Measurements from ENCODE around the gene LMF1. TPM values are rescaled to one million over a fixed set of nuclear protein-coding genes. Genes with fewer than 3 reads are reported as not detected.

Gene LMF1
- total RNA-seq, 2 experiments from 2014 or later: 17.0 to 31.4 TPM

DNA sequence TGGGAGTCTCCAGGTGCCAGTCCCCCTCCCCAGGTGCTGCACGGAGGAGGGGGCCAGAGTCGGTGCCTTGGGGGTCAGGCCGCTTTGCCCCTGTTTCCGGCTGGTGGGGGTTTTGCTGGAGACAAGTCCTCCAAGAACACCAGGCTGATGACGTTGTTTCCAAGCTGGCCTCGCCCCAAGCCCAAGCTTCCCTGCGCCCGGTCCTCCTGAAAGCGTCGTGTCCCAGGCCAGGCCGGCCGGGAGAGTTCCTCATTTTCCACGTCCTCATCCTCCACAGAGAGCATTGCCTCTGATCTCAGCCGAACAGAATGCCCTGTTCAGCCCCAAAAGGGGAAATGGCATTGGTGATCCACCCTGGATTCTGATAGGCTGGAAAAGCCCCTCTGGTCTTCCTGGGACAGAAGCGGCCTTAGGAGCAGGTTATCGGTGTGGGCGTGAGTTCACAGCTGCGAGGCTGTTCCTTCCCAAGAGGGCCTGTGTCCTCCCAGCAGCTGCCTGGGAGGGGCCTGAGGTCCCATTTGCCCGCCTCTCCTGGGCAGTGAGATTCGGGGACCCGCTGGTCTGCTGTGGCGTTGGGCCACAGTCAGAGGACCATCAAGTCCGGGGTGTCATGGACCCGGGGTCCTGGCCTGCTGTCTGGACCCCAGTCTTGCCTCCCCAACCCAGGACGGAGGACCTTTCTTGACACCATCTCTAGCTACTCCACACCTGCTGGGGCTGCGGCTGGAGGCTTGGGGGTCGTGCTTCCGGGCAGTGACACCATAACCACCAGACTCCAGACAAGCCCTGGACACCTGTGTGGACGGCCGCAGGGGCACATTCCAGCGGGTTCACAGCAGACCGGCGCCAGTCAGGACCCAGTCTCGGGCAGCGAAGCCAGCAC lies 17.9 kb upstream of the LMF1 start:
- no peaks in the 10 kb centered on the region for H3K36me3 ChIP-seq (ENCODE audit: insufficient read depth, low read length)
- no peaks in the 10 kb centered on the region for H3K79me2 ChIP-seq (ENCODE audit: insufficient read depth, low read depth, low read length)
- no peak overlapping the region for H3K27ac ChIP-seq (ENCODE audit: low read depth, low read length, poor library complexity, severe bottlenecking)
- no peaks in the 10 kb centered on the region for H3K9me2 ChIP-seq (ENCODE audit: insufficient read depth, low read length)
- DNase-seq (ENCODE audit: low spot score): no peak
- H3K4me1 ChIP-seq (ENCODE audit: insufficient read depth, low read length, poor library complexity, severe bottlenecking): no peaks in the 10 kb centered on the region
- BruUV-seq (replicated peaks): no TSS peak
- POLR2A ChIA-PET: no interaction called here
- TF ChIP-seq, protein P1, sequence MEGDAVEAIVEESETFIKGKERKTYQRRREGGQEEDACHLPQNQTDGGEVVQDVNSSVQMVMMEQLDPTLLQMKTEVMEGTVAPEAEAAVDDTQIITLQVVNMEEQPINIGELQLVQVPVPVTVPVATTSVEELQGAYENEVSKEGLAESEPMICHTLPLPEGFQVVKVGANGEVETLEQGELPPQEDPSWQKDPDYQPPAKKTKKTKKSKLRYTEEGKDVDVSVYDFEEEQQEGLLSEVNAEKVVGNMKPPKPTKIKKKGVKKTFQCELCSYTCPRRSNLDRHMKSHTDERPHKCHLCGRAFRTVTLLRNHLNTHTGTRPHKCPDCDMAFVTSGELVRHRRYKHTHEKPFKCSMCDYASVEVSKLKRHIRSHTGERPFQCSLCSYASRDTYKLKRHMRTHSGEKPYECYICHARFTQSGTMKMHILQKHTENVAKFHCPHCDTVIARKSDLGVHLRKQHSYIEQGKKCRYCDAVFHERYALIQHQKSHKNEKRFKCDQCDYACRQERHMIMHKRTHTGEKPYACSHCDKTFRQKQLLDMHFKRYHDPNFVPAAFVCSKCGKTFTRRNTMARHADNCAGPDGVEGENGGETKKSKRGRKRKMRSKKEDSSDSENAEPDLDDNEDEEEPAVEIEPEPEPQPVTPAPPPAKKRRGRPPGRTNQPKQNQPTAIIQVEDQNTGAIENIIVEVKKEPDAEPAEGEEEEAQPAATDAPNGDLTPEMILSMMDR (conservative IDR thresholded peaks at IDR 0.05; ENCODE audit: low read length): no peak
- TF ChIP-seq EZH2phosphoT487 (IDR thresholded peaks at IDR 0.05; ENCODE audit: borderline replicate concordance, low read depth, low read length): no peak
- no peak overlapping the region for H2AFZ ChIP-seq (ENCODE audit: low read length)
- no peak overlapping the region for H3K4me3 ChIP-seq (ENCODE audit: low read depth, low read length, poor library complexity, severe bottlenecking)
- intact Hi-C loops (cut with micrococcal nuclease; ENCODE audit: unreplicated experiment): no loop called here
- CTCF ChIA-PET (ENCODE audit: unreplicated experiment): no interaction called here
- H3K4me2 ChIP-seq (ENCODE audit: low read length): no peak overlapping the region
- no peaks in the 10 kb centered on the region for H3K9me3 ChIP-seq (ENCODE audit: low read length)
- no peaks in the 10 kb centered on the region for H4K20me1 ChIP-seq (ENCODE audit: insufficient read depth, low read length)

DNA sequence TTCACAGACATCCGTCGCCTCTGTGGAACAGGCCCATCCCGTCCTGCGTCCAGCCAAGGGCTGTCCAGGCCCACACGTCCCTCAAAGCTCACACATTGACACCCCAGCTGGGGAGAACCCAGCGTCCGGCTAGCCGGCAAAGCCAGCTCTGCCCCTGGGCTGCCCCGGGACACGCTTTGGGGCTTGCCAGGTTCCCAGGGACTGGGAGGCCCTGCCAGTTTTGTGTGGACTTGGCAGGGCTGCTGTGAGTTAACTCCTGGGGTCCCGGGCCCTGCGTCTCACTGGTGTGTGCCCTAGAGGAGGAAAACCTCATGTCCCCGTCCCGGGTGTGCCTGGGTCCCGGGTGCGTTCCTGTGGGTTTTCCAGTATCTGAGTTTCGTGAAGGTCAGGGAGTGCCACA lies 17.1 kb upstream of the LMF1 start:
- no peak overlapping the region for H3K27ac ChIP-seq (ENCODE audit: low read depth, low read length, poor library complexity, severe bottlenecking)
- no peak overlapping the region for H3K4me2 ChIP-seq (ENCODE audit: low read length)
- no peak overlapping the region for H3K4me3 ChIP-seq (ENCODE audit: low read depth, low read length, poor library complexity, severe bottlenecking)
- no TSS peak for BruUV-seq (replicated peaks)
- H3K9me2 ChIP-seq (ENCODE audit: insufficient read depth, low read length): no peaks in the 10 kb centered on the region
- no peaks in the 10 kb centered on the region for H3K36me3 ChIP-seq (ENCODE audit: insufficient read depth, low read length)
- H3K4me1 ChIP-seq (ENCODE audit: insufficient read depth, low read length, poor library complexity, severe bottlenecking): no peaks in the 10 kb centered on the region
- H4K20me1 ChIP-seq (ENCODE audit: insufficient read depth, low read length): no peaks in the 10 kb centered on the region
- DNase-seq (ENCODE audit: low spot score): no peak
- H3K9me3 ChIP-seq (ENCODE audit: low read length): no peaks in the 10 kb centered on the region
- CTCF ChIA-PET (ENCODE audit: unreplicated experiment): no interaction called here
- intact Hi-C loops (cut with micrococcal nuclease; ENCODE audit: unreplicated experiment): no loop called here
- no peak for TF ChIP-seq EZH2phosphoT487 (IDR thresholded peaks at IDR 0.05; ENCODE audit: borderline replicate concordance, low read depth, low read length)
- TF ChIP-seq, protein P1 (conservative IDR thresholded peaks at IDR 0.05; ENCODE audit: low read length): no peak
- POLR2A ChIA-PET: no interaction called here
- no peak overlapping the region for H2AFZ ChIP-seq (ENCODE audit: low read length)
- H3K79me2 ChIP-seq (ENCODE audit: insufficient read depth, low read depth, low read length): no peaks in the 10 kb centered on the region

DNA sequence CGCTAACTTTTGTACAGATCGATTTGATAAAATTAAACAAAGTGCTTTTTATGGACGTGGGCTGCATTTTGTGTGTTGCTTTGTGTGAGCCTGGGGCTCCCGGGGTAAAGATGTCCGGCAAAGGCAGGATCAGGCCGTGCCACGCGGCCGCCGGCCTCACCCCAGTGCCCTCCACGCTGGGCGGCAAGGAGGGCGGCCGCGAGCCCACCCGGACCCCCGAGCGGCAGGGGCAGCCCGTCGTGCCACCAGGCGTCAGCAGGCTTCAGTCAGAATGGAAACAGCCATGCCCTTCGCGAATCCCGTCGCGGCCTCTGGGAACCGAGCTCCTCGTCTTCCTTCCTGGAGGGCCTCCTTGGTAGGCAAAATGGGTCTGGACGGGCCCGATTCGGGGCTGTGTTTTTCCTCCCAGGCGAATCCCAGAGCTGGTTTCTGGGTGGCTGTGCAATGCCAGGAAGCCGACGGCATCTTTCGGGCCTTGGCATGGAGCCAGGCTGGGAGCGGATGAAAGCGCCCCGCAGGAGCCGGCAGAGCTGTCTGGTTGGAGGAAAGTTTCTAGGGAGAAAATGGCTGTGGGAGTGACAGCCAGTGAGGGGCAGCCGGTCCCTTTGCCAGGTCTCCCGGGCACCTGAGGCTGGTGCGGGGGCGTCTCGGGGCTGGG lies 16.3 kb upstream of the LMF1 start:
- ChIA-PET POLR2A (no interaction called here), CTCF (ENCODE audit: unreplicated experiment) (no interaction called here)
- intact Hi-C loops (cut with micrococcal nuclease; ENCODE audit: unreplicated experiment): no loop called here
- H4K20me1 ChIP-seq (ENCODE audit: insufficient read depth, low read length): no peaks in the 10 kb centered on the region
- H3K27ac ChIP-seq (ENCODE audit: low read depth, low read length, poor library complexity, severe bottlenecking): no peak overlapping the region
- no peak for TF ChIP-seq EZH2phosphoT487 (IDR thresholded peaks at IDR 0.05; ENCODE audit: borderline replicate concordance, low read depth, low read length)
- H2AFZ ChIP-seq (ENCODE audit: low read length): no peak overlapping the region
- H3K4me2 ChIP-seq (ENCODE audit: low read length): no peak overlapping the region
- no peaks in the 10 kb centered on the region for H3K9me3 ChIP-seq (ENCODE audit: low read length)
- BruUV-seq (replicated peaks): no TSS peak
- DNase-seq (ENCODE audit: low spot score): no peak
- H3K4me1 ChIP-seq (ENCODE audit: insufficient read depth, low read length, poor library complexity, severe bottlenecking): no peaks in the 10 kb centered on the region
- no peak overlapping the region for H3K4me3 ChIP-seq (ENCODE audit: low read depth, low read length, poor library complexity, severe bottlenecking)
- H3K9me2 ChIP-seq (ENCODE audit: insufficient read depth, low read length): no peaks in the 10 kb centered on the region
- H3K36me3 ChIP-seq (ENCODE audit: insufficient read depth, low read length): no peaks in the 10 kb centered on the region
- H3K79me2 ChIP-seq (ENCODE audit: insufficient read depth, low read depth, low read length): no peaks in the 10 kb centered on the region

All from OCI-LY7 (cell line).